Activated CD8-positive, alpha-beta memory T cell treated with anti-CD3 and anti-CD28 coated beads, Interleukin-2, amount 50 U/mL, for 1 hour (primary cell): ENCODE data around the gene DACH1.
"Not testable (repeated sequence)": the region's sequence is repeated elsewhere in the genome, so short reads cannot be mapped to it uniquely, and the experiment has no call there.

Source experiments
- DNase-seq: peaks from one replicate; pipeline ENCODE4 v3.0.0-alpha.2; 2020; ENCODE audit errors: extremely low read depth

DACH1 gene

DNA sequence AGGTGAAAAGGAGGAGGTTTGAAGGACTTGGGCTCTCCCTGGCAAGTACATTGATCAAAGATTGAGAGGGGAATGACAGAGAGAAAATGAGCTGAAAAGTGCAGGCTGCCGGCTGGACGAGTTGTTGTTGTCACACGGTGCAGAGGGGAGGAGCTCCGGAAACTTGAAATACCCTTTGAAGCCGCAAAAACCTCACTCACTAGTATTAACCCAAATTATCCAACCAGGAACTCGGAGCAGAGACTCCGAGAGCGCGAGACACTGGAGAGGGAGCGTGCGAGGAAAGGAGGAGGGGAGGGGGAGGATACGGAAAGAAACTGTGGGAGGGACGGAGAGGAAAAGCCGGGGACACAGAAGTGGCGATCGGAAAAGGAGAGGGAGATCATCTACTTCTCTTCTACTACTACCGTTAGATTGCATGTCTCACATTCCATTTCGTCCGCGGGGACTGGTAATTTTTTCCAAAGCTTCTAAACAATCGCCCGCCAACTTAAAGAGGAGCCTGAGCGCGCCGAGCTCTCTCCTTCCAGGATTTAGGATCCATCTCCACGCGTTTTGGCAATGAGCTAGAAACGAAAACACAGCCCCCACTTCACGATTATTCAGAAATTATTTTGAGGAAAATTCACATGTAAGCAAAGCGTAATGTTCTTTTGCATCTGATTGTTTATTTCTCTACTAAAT is at the start of gene DACH1:
Gene DACH1 (minus strand): TSS at position 74 of the 684 bp plus-strand sequence.
- no peak for DNase-seq

DNA sequence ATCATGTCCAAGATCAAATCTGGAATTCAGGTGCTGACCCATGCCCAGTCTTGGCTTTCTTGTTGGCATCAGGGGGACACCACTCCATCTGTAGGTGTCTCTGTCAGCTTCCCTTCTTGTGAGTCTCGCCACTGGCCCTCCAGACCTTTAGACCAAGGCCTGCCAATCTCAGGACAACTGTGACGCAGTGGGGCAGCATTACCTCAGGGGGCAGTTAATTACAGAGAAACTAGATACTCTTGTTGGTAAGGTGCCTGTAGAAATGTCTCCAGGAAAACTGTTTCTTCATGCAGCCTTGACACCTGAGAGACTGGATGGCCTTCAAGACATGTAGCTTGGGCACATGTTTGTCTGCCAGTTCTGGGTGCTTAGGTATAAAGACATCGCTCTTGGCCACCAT is 46.7 kb upstream of the DACH1 start:
- no peak for DNase-seq

DNA sequence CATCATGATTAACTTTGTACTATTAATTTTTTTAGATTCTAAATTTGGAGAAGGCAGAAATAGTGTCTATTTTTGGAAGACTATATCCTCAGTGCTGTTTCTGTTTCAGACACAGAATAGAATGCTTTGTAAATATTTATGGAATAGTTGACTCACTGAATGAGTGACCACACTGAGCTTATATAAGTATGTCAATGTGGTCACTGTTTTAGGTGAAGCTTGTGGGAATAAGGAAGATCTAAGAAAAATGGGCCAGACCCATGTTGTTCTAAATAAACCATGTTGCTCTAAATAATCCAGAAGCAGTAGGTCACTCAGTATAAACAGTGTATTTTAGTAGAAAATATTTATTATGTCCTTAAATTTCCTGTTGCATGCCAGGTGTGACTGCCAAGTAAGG is 45.5 kb upstream of the DACH1 start:
- no peak for DNase-seq

DNA sequence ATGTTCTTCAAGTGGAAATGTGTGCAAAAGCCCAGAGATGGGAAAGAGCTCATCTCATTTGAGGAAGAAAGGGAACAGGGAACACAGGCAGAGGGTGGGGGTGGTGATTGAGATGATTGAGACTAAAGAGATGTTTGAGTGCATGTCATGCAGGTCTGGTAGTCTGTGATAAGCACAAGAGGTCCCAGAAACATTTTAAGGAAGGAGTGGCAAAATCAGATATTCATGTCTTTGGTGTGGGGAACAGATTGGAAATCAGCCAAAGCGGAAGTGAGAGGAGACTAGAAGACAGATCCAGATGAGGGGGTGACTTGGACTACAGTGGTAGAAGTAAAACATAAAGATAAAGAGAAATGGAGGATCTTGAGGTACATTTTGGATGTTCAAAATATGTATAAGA is 39.4 kb upstream of the DACH1 start:
- DNase-seq = no peak

DNA sequence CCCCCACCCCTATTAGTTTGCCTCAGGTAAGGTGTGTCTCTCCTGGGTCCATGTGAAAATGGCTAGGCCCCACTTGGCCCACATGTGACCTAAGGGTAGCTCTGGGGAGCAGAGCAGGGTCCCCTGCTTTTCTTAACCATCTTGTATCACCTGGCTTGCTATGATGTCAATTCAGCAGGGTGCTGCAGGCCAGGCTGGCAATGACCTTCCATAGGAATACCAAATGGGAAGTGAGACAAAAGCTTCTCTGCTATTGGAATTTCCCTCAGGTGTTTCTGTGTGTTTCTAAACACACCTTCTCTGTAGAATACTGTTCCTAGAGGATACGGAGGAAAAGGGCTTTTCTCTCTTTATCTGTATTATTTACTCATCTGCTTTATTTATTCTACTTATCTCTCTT is 35.7 kb upstream of the DACH1 start:
- DNase-seq = no peak

DNA sequence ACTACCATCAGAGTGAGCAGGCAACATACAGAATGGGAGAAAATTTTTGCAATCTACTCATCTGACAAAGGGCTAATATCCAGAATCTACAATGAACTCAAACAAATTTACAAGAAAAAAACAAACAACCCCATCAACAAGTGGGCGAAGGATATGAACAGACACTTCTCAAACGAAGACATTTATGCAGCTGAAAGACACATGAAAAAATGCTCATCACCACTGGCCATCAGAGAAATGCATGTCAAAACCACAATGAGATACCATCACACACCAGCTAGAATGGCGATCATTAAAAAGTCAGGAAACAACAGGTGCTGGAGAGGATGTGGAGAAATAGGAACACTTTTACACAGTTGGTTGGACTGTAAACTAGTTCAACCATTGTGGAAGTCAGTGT is 26.5 kb upstream of the DACH1 start:
- DNase-seq = not testable (repeated sequence)

DNA sequence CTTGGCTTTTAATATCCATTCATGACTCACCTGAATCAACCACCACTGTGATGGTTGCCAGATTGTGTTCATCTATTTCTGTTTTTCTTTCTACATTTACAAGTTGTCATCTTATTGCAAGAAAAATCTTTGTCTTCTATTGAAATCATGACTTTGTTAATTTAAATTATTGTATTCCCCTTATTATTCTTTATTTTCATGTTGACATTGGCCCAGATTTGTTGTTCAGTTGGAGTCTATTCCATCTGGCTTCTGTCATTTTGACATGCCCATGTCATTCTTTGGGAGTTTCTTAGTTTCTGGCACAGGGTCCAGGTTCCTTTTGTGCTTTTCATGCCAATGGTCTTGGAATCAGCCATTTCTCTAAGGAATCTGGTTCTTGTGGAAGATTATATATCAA is 19.9 kb upstream of the DACH1 start:
- no peak for DNase-seq

DNA sequence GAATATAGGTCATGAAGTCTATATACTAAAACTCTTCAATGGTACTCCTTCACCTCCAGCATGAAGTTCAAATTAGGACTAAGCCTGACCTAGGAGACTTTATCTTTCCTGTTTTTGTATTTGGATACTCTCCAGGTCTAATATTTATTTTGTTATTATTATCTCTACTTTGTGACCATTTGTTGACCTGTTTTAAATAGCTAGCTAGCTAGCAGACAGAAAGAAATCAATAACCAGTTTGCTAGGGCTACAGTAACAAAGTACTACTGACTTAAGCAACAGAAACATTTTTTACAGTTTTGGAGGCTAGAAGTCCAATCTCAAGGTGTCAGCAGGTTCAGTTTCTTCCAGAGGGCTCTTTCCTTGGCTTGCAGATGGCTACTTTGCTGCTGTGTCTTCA is 15.1 kb upstream of the DACH1 start:
- no peak for DNase-seq

DNA sequence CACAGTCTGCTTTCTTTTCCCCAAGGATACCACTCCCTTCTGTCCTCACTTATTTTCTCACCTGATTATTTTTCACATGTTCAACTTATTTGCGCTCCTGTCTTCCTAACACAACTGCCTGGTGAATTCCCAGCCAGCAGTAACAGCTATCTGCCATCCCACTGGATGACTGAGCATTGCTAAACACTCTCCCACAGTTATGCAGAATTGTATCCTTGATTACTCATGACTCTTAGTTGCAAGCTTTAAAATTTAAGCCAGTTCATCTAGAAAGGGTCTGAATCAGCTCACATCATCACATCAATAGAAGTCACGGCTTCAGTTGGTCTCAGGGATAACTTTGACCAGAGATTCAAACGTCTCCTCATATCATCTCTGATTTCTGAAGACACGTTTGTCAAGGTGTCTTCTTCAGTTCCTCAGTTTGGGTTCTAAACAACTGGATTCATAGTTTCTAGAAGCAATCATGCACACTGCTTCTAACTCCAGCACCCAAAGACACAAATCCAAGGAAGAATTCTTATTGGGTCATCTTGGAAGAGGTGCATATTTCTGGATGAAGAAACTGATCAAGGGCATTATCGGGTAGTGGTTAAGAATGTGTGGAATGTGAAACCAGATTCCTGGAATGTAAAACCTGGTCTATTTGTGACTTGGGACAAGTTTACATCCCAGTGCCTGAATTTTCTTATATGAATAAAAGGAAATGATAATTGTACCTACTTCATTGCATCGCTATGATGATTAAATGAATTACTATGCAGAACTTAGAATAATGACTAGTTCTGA is 13.9 kb upstream of the DACH1 start:
- no peak for DNase-seq

DNA sequence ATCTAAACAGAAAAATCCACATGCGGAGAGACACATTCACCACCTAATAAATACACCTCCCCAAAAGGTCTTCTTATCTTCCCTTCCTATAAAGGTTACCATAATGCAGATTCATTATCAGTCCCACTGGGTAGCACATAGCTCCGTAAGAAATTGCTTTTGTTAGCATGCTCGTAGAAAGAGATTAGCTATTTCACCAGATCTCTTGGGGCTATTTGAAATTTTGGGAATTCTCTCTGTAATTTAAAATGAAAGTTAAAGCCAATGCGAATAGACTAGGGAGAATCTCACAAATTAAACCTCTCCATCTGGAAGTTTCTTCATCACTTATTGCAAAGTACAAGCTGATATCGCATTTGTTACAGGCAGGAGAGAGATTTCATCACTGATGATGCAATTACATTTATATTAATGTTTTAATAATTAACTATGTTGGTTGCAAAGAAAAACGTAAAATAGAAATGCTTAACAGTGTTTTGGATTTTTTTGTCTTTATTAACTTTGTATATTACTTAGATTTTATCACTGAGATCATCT is 12.9 kb upstream of the DACH1 start:
- DNase-seq = no peak

DNA sequence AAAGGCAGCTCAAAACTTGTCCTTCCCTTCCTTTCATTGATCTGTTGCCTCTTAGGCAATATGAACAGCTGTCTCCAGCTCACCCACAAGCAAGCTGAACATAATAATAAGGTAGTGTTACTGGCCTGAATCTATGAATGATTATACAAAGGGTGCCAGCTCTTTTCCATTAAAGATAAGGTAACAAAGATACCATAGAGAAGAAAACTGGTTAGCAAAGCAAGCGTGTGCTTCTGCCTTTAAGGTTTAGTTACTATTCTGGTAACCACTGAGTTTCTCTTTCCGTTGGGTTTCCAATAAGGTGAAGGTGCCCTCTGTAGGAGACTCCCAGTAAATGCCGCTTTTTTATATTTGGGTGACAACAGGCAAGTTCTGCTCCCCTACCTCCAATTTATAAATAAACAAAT is 12.1 kb upstream of the DACH1 start:
- no peak for DNase-seq

DNA sequence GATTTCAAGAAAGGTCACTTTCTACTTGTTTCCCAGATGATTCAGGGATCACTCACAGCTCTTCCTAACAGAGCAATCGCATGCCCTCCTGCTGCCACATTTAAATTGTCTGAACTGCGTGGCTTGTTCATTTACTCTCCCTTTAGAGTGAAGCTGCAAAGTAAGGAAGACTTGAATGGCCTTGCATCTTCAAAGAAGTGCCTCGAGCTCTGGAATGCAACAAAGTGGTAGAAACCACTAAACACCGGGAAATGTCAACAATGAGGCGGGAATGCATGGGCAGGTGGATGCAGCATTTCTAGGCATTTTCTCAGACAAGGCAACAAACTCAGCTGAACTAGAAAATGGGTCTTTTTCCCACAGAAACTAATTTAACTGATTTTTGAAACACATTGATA is 10.3 kb upstream of the DACH1 start:
- no peak for DNase-seq

DNA sequence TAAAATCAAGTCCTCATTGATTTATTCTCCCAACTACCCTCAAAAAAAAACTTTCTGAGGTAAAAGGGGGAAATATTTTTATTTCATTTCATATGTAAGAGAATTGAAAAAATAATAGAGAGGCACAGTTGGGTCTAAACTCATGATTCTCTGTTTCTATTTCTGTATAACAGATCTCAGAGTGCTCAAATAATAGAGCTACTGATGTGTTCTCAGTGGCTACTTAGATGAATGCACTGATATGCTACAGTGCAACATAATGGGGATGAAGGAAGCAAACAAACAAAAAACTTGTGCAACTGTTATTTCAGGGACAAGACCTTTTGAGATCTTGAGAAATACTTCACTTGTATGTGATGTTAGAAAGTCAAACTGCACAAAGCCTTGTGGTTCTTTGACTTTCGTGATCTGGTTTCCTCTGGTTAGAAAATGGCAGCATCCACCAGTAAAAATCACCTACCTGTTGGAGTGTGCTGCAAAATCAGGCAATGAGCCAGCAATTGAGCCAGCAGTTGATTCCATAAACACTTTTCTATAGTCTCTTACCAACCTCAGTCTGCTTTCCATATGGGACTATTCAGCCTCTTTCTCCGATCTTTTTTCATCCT is 9.7 kb upstream of the DACH1 start:
- DNase-seq = no peak

DNA sequence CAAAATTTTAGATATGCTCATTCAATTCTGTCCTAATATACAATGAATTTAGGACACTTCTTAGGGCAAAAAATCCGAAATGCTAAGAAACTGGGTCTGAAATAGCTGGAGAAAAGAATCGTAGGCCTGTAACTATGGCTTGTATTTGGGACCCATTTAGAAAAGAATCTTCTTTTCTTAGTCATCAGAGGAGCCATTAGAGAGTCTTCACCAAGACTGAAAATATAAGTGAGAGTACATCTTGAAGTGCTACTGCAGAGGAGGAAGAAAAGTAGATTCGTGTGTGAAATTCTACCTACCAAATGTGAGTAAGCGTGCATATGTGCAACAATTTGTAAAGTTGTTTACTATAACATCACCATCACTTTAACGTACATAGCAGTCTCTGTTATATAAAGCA is 8.8 kb upstream of the DACH1 start:
- DNase-seq = no peak

DNA sequence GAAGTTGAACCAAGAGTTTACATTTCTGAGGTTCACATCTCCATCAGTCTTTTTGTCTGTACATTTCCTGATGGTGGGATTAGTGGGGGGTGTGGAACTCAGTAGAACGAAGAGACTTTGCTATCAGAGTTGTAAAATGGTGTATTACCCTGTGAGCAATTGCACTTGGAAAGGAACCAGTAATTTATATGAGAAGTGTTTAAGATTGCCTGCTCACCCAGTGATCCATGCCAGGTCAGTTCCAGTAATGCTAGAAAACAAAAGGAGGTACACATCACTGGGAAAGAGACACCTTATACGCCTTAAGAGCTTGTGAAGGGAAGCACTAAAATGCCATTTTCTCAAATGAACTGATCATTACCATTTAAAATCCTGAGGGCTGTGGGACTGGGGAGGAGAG is 7.5 kb upstream of the DACH1 start:
- no peak for DNase-seq

DNA sequence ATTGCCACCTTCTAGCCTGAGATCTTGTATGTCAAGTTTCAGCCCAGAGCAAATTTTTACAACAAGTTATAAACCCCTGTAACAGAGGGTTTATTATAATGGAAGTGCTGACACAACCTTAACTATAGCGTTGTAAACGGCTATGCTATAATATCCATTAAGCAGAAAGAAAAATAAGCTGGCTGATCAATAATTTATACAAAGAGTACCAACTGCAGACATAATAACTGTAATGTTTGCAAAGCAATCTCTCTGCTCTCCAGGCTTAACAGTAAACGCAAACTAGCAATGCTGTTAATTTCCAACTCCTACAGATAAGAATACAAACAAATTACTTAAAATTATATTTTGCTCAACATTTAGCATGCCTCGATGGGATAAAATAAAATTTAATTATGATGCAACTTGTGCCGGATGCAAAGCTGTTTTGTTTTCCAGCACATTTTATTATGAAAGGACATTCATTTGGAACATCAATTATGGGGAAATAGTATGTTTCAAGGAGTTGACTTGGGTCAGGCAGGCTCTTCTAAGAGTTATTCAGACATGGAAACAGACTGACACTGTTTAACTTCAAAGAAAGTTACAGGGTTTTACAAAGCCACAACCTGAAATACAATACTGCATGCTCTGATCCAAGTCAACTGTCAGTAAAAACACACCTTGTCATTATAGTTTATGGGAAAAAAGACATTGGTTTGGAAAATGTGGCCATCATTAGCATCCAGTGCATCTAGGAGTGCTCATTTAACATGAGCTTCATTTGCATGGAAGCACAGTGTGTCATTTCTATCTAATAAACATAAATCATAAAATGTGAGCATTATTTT is 6.6 kb upstream of the DACH1 start:
- DNase-seq = no peak

DNA sequence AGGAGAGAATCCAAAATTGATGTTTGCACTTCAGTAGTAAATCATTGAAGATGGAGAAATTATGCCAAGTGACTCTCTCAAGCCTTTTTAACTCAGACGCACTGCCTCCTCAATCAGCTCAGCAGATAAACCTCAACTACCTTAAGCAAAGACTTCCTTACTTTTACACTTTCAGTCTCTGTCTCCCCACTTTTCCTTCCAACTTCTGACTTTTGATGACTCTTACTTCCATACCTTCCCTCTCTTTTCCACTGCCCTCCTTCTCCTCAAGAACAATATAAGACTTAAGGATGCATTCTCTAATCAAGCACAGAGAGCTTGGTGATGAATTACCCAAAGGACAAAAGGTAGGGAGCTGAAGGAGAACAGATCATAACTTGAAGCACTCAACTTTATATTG is 4.8 kb upstream of the DACH1 start:
- DNase-seq = no peak

DNA sequence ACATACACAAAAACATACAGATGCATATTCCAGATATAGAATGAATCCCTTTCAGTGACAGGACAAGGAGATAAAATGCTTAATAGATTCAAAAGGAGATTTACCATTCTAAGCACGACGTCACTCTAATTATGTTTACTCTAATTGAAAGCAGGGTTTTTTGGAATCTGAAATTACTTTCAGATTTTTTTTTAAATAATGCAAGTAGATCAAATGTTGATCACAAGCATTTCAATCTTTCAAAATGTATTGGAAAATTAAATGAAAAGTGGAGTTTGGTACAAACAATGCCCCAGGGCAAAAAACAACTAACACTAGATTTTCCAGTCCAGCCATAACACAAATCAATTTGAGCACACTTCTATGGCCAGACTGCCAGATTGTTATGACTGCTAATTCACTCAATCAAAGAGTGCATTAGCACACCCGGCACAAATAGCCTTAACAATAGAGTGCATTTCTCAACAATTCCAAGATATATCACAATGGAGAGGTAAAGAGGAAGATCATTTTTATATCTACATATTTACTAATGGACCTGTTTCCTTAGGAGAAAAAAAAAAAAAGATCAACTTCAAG is 4.3 kb upstream of the DACH1 start:
- DNase-seq = no peak

DNA sequence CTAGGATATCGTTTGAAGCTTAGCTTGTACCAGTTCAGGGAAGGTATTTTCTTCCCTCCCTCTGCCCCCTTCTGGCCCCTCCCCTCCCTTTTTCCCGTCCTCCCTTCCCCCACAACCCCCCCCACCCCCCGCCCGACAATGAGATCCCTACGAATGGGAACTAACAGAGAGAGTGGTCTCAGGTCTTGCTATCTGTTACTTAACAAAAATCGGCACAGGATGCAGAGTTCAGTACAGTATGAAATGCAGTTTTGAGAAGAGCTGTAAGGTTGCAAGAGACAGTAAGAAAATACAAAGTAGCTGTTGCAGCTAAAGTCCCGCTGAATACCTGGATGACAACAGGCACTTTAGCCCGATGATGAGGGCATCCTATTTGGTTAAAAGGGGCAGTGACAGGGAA is 3.1 kb upstream of the DACH1 start:
- no peak for DNase-seq

DNA sequence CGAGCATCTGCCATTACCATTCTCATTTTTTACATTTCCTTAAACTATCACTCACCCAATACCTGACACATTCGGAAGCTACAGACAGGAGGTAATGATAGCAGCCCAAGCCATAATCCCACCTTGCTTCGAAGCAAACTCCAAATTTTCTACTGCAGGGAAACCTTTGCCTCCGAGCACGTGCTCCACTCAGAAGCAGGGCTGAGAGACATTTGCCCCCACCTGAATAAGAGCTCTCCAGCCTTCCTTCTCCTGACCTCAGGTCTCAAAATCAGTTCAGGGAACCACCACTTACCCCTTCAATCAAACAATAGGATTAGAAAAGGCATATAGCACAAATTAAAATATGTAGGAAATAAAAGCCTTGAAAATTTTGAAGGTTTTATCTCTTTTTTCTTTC is 2.3 kb upstream of the DACH1 start:
- no peak for DNase-seq

DNA sequence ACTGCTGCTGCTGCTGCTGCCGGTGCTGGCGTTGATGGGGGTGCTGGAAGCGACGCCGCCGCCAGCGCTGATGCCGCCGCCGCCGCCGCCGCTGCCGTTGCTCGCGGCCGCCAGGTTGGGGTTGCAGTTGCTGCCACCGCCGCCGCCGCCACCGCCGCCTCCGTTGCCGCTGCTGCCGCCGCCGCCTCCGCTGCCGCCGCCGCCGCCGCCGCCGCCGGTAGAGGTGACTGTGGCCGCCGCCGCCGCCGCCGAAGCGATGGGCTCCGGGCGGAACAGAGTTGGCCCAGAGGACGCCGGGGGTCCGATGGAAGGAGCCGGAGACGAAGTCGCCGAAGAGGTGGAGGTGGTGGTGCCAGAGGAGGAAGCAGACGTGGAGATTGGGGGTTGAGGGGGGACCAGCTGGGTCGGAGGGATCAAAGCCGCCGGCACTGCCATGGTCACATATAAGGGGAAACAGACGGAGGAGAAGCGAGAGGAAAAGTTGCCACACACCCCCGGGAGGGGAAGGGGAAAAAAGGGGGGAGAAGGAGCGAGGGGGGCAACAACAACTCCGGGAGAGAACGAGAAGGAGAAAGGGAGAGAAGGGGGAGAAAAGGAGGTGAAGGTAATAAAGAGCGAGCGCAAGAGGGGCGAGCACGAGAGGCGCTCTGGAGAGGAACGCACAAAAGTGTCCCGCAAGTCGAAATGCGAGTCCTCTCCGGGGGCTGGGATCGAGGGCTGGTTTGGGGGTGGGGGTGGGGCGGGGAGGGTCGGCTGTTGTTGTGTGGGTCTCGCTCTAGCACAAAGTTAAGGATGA is 471 bp downstream of the DACH1 start:
- DNase-seq = no peak
